ENCODE data around the gene CEP89. TPM values are rescaled to one million over a fixed set of nuclear protein-coding genes. Genes with fewer than 3 reads are reported as not detected.

Gene CEP89
- total and polyA plus RNA-seq, 4 donors = 8.7 to 18.7 (median 14.0) TPM

- Histone ChIP-seq H3K9ac (ENCODE audit: insufficient read depth in 1 of 2, low read length in 2 of 2) (no peak overlapping the region), H3K9me3 (ENCODE audit: control insufficient read depth in 4 of 4, insufficient read depth in 3 of 4, low read length in 3 of 4) (no peaks in the 10 kb centered on the region), H3K4me1 (ENCODE audit: control insufficient read depth in 5 of 5, insufficient read depth in 5 of 5, low read length in 5 of 5) (no peaks in the 10 kb centered on the region), H3K27me3 (ENCODE audit: control insufficient read depth in 3 of 3, insufficient read depth in 3 of 3, low read length in 2 of 3) (no peaks in the 10 kb centered on the region), H3K27ac (ENCODE audit: low read depth in 1 of 2, low read length in 1 of 2) (no peak overlapping the region), H3K4me3 (no peak overlapping the region), H3K36me3 (ENCODE audit: control insufficient read depth in 4 of 4, insufficient read depth in 4 of 4, low read length in 4 of 4) (peaks cover 15 to 26% (median 22%) of the 10 kb centered on the region in 4 donors)
- ATAC-seq (ENCODE audit: insufficient read depth, low FRiP score) (no peak), DNase-seq (no peak)
- no peak for TF ChIP-seq CTCF (IDR thresholded peaks at IDR 0.05; ENCODE audit: control extremely low read depth, extremely low read depth)
- WGBS, 2 donors = 96 to 98% methylated on average over 4 of the region's 4 CpGs
Observed at GRCh38 chr19:32911467-32911866, 60.3 kb downstream of the CEP89 start.

- WGBS, 2 donors = 94 to 97% methylated on average over 5 of the region's 5 CpGs
- Histone ChIP-seq H3K27me3 (ENCODE audit: control insufficient read depth in 3 of 3, insufficient read depth in 3 of 3, low read length in 2 of 3) (no peaks in the 10 kb centered on the region), H3K4me1 (ENCODE audit: control insufficient read depth in 5 of 5, insufficient read depth in 5 of 5, low read length in 5 of 5) (no peaks in the 10 kb centered on the region), H3K4me3 (no peak overlapping the region), H3K9me3 (ENCODE audit: control insufficient read depth in 4 of 4, insufficient read depth in 3 of 4, low read length in 3 of 4) (peaks cover 0 to 2% (median under 1%) of the 10 kb centered on the region in 4 donors), H3K9ac (ENCODE audit: insufficient read depth in 1 of 2, low read length in 2 of 2) (no peak overlapping the region), H3K36me3 (ENCODE audit: control insufficient read depth in 4 of 4, insufficient read depth in 4 of 4, low read length in 4 of 4) (peaks cover 15 to 26% (median 22%) of the 10 kb centered on the region in 4 donors), H3K27ac (ENCODE audit: low read depth in 1 of 2, low read length in 1 of 2) (no peak overlapping the region)
- DNase-seq (no peak), ATAC-seq (ENCODE audit: insufficient read depth, low FRiP score) (no peak)
- no peak for TF ChIP-seq CTCF (IDR thresholded peaks at IDR 0.05; ENCODE audit: control extremely low read depth, extremely low read depth)
Observed at GRCh38 chr19:32910874-32911273, 60.9 kb downstream of the CEP89 start.

- H3K9me3 ChIP-seq (ENCODE audit: control insufficient read depth in 4 of 4, insufficient read depth in 3 of 4, low read length in 3 of 4) = peaks cover 1 to 6% (median 3%) of the 10 kb centered on the region in 4 donors
- no peak overlapping the region for H3K27ac ChIP-seq (ENCODE audit: low read depth in 1 of 2, low read length in 1 of 2)
- ATAC-seq (ENCODE audit: insufficient read depth, low FRiP score) (no peak), DNase-seq (no peak)
- WGBS, 2 donors = 95 to 96% methylated on average over 5 of the region's 5 CpGs
- H3K36me3 ChIP-seq (ENCODE audit: control insufficient read depth in 4 of 4, insufficient read depth in 4 of 4, low read length in 4 of 4) = peaks cover 14 to 30% (median 25%) of the 10 kb centered on the region in 4 donors
- no peak overlapping the region for H3K4me3 ChIP-seq
- no peak overlapping the region for H3K9ac ChIP-seq (ENCODE audit: insufficient read depth in 1 of 2, low read length in 2 of 2)
- no peaks in the 10 kb centered on the region for H3K27me3 ChIP-seq (ENCODE audit: control insufficient read depth in 3 of 3, insufficient read depth in 3 of 3, low read length in 2 of 3)
- TF ChIP-seq CTCF (IDR thresholded peaks at IDR 0.05; ENCODE audit: control extremely low read depth, extremely low read depth) = no peak
- no peaks in the 10 kb centered on the region for H3K4me1 ChIP-seq (ENCODE audit: control insufficient read depth in 5 of 5, insufficient read depth in 5 of 5, low read length in 5 of 5)
Observed at GRCh38 chr19:32910094-32910493, 61.7 kb downstream of the CEP89 start.

GRCh38 chr19:32909257-32909656, 62.5 kb downstream of the CEP89 start:
- no peak for ATAC-seq (ENCODE audit: insufficient read depth, low FRiP score)
- Histone ChIP-seq H3K27ac (ENCODE audit: low read depth in 1 of 2, low read length in 1 of 2) (no peak overlapping the region), H3K4me3 (no peak overlapping the region), H3K9ac (ENCODE audit: insufficient read depth in 1 of 2, low read length in 2 of 2) (no peak overlapping the region), H3K4me1 (ENCODE audit: control insufficient read depth in 5 of 5, insufficient read depth in 5 of 5, low read length in 5 of 5) (no peaks in the 10 kb centered on the region), H3K9me3 (ENCODE audit: control insufficient read depth in 4 of 4, insufficient read depth in 3 of 4, low read length in 3 of 4) (peaks cover 1 to 6% (median 3%) of the 10 kb centered on the region in 4 donors), H3K36me3 (ENCODE audit: control insufficient read depth in 4 of 4, insufficient read depth in 4 of 4, low read length in 4 of 4) (peaks cover 16 to 30% (median 26%) of the 10 kb centered on the region in 4 donors), H3K27me3 (ENCODE audit: control insufficient read depth in 3 of 3, insufficient read depth in 3 of 3, low read length in 2 of 3) (no peaks in the 10 kb centered on the region)
- TF ChIP-seq CTCF (IDR thresholded peaks at IDR 0.05; ENCODE audit: control extremely low read depth, extremely low read depth) = no peak
- DNase-seq = no peak

All from lung (tissue), 12 donors.